Lower leg skin (tissue), 4 donors: ENCODE measurements around the gene MBOAT1. TPM values are rescaled to one million over a fixed set of nuclear protein-coding genes. Genes with fewer than 3 reads are reported as not detected.
"Not testable (repeated sequence)": the region's sequence is repeated elsewhere in the genome, so short reads cannot be mapped to it uniquely, and the experiment has no call there.

Experiments
- DNase-seq, 2 donors: peaks; one replicate each; pipeline ENCODE4 v3.0.0-alpha.2; 2019; ENCODE audit warnings: low spot score in 2 of 2
- H3K4me3 ChIP-seq: fragments of 200-600 bp; sonication (generic); 2 replicates; pipeline ENCODE4 v1.5.1; 2017; ENCODE audit warnings: mild to moderate bottlenecking, low read depth; ENCODE audit not compliant: poor library complexity, severe bottlenecking
- POLR2A ChIP-seq, 2 donors: fragments of 450-650 bp; IDR thresholded peaks; one replicate each; pipeline ENCODE4 v1.6.1; 2016 to 2017; ENCODE audit warnings: antibody characterized with exemption in 2 of 2, mild to moderate bottlenecking in 1 of 2, moderate library complexity in 1 of 2
- WGBS, 2 donors: methylation state at CpG; one replicate each; pipeline ENCODE4 v1.1.5; 2018; 5-methylcytosine and 5-hydroxymethylcytosine counted together
- intact Hi-C: fragments of 100-400 bp; cut with DNase I; formaldehyde crosslinking; loops from one replicate; pipeline ENCODE4 v1.15.0; 2023; ENCODE audit warnings: low total_unique reads
- total RNA-seq, 4 donors: library from RNA; depleted of rRNA; stranded (reverse); fragments of >200 nt; gene quantifications; one replicate each; pipeline ENCODE4 v1.1.0, GENCODE V29; 2016
- TF ChIP-seq, protein P1 (sequence below), 3 donors: fragments of 450-650 bp; IDR thresholded peaks; one replicate each; pipeline ENCODE4 v1.5.1; 2016; ENCODE audit warnings: antibody characterized with exemption in 3 of 3, mild to moderate bottlenecking in 3 of 3, moderate library complexity in 2 of 3

MBOAT1 gene
- total RNA-seq, 4 donors from 2014 or later, result 5.8 to 8.2 (median 6.6) TPM

DNA sequence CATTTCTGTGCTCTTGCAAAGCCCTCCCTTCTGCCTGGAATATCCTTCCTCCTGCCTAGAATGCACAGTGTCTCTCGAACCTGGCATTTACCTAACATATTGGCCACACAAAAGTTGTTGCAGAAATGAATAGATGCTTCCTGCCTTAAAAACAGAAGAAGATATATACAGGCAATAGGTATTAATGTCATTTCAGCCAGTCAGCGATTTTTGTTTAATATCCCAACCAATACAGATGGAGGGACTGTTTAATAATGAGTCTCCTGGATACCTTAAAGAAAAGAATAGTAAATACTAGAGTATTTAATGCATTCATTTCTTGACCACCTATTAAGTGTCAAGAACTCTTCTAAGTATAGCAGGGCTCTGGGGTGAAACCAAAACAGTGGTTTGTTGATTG is 70.3 kb downstream of the MBOAT1 start:
- intact Hi-C loops, result no loop called here
- no peak for DNase-seq
- TF ChIP-seq POLR2A (IDR thresholded peaks at IDR 0.05), result no peak
- TF ChIP-seq, protein P1, sequence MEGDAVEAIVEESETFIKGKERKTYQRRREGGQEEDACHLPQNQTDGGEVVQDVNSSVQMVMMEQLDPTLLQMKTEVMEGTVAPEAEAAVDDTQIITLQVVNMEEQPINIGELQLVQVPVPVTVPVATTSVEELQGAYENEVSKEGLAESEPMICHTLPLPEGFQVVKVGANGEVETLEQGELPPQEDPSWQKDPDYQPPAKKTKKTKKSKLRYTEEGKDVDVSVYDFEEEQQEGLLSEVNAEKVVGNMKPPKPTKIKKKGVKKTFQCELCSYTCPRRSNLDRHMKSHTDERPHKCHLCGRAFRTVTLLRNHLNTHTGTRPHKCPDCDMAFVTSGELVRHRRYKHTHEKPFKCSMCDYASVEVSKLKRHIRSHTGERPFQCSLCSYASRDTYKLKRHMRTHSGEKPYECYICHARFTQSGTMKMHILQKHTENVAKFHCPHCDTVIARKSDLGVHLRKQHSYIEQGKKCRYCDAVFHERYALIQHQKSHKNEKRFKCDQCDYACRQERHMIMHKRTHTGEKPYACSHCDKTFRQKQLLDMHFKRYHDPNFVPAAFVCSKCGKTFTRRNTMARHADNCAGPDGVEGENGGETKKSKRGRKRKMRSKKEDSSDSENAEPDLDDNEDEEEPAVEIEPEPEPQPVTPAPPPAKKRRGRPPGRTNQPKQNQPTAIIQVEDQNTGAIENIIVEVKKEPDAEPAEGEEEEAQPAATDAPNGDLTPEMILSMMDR (IDR thresholded peaks at IDR 0.05), result no peak
- H3K4me3 ChIP-seq, result no peak overlapping the region
- WGBS, 2 donors, result 90 to 99% methylated on average over 2 of the region's 2 CpGs

DNA sequence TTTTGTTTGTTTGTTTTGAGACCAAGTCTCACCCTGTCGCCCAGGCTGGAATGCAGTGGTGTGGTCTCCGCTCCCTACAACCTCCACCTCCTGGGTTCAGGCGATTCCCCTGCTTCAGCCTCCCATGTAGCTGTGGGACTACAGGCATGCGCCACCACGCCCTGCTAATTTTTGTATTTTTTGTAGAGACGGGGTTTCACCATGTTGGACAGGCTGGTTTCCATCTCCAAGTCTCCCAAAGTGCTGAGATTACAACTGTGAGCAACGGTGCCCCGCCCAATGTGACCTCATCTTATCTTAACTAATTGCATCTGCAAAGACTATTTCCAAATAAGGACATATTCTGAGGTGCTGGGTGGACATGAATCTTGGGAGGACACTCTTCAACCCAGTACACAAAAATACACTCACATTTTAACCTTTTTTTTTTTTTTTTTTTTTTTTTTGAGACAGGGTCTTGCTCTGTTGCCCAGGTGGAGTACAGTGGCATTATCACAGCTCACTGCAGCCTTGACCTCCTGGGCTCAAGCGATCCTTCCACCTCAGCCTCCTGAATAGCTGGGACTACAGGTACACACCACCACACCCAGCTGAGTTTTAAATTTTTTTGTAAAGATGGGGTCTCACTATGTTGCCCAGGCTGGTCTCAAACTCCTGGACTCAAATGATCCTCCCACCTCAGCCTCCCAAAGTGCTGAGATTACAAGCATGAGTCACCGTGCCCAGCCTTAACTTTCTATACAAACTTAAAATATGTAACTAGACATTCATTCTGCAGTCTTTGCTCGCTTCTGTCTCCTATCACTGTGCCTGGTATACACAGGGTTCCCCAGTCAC is 72.9 kb downstream of the MBOAT1 start:
- H3K4me3 ChIP-seq, DNase-seq, intact Hi-C loops: not testable (repeated sequence)
- 91 to 94% methylated on average over 11 of the region's 11 CpGs for WGBS, 2 donors

- 90 to 91% methylated on average over 4 of the region's 4 CpGs for WGBS, 2 donors
- intact Hi-C loops, result no loop called here
Observed at GRCh38 chr6:20137837-20138236, 74.4 kb downstream of the MBOAT1 start.

DNA sequence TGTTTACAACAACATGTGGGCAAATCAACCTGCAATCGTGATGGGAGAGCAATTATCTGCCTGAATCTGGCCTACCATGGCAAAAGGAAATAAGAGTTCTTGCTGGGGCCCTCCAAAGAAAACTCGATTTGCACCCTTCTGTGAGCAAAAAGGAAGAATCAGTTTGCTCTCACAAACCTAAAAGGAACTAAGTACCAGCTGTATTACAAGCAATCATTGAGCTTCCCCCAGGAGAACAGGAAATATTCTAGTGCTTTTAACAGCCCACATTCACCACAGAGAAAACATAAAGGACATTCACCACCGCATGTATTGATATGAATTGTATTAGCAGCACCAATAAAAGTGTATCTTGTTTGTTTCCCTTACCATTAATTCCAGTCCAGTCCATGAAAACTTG is 75.0 kb downstream of the MBOAT1 start:
- TF ChIP-seq, protein P1 (IDR thresholded peaks at IDR 0.05), result no peak
- no peak for TF ChIP-seq POLR2A (IDR thresholded peaks at IDR 0.05)
- 75 to 79% methylated on average over 3 of the region's 3 CpGs for WGBS, 2 donors
- intact Hi-C loops, result no loop called here
- no peak for DNase-seq
- H3K4me3 ChIP-seq, result no peak overlapping the region

More at GRCh38 chr6:20137837-20138236, 74.4 kb downstream of the MBOAT1 start:
- DNase-seq, result no peak
- TF ChIP-seq POLR2A (IDR thresholded peaks at IDR 0.05), result no peak
- TF ChIP-seq, protein P1 (IDR thresholded peaks at IDR 0.05), result no peak
- H3K4me3 ChIP-seq, result no peak overlapping the region

- no peak for DNase-seq
- no peak overlapping the region for H3K4me3 ChIP-seq
- 76 to 79% methylated on average over 6 of the region's 6 CpGs for WGBS, 2 donors
- intact Hi-C loops, result no loop called here
- no peak for TF ChIP-seq POLR2A (IDR thresholded peaks at IDR 0.05)
- TF ChIP-seq, protein P1 (IDR thresholded peaks at IDR 0.05), result no peak
Observed at GRCh38 chr6:20135677-20136268, 76.5 kb downstream of the MBOAT1 start.

GRCh38 chr6:20134613-20135012 is 77.7 kb downstream of the MBOAT1 start:
- intact Hi-C loops, result no loop called here
- no peak for TF ChIP-seq POLR2A (IDR thresholded peaks at IDR 0.05)
- TF ChIP-seq, protein P1 (IDR thresholded peaks at IDR 0.05), result no peak
- no peak for DNase-seq
- 91 to 100% methylated on average over 1 of the region's 1 CpG for WGBS, 2 donors
- no peak overlapping the region for H3K4me3 ChIP-seq
